Measurements from ENCODE around the gene NR4A2.
"Not testable (repeated sequence)": the region's sequence is repeated elsewhere in the genome, so short reads cannot be mapped to it uniquely, and the experiment has no call there.

NR4A2 gene

DNA sequence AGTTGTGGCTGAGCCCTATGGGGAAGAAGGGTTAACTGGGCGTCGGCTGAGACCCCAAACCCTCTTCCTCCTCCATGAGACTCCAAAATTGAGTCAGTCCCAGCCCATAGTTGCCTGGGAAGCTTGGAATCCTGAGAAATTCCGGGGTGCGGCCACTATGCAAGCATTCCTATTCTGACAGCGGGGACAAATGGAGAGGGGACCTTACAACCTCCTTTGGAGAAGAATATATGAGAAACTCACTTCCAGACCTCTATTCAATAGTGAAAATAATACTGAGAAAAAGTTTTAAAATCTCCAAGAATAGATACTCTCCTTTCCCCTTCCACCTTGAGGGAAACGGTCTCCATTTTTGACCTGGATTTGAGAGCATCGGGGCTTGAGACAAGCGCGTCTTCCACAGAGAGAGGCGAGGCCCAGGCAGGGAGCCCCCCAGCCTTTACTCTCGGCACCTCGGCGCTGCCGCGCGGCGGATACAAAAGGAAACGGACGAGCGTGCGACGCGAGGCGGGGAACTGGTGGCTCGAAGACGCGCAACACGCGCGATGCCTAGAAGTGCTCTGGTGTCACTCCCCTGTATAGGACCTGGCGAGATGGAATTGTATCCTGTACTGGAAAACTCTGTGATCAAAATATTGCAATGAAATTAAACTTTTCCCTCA, 11.1 kb downstream of the NR4A2 start:
- DNase-seq (ENCODE audit: low read depth), result no peak

DNA sequence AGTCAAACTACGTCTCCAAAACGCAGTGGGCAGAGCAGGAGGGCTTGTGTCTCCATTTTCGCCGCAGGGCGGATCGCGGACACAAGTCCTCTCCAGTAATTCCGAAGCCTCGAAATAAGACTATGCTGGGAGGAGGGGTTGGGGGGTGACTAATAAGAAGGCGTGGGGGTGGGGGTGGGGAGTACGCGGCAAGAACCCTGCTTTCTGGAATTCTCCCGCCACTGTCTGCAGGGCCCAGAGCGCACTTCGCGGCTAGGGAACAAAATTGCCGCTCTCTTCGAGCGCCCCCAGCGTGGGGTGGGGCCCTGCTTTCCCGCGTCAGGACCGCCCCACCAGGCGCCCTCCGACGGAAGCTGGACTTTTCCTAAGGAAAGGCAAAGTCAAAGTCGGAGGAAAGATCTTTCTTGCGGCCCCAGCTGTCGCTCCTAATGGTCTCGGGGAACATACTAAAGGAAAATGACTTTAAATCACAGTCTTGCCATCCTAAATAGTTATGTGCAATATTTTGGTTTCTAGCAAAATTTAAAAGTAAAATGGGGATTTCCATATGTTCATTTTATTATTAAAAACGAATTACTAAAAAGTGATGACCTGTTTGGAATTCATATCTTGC, 11.9 kb downstream of the NR4A2 start:
- no peak for DNase-seq (ENCODE audit: low read depth)

- DNase-seq (ENCODE audit: low read depth), result no peak
Observed at GRCh38 chr2:156319811-156320485, 12.6 kb downstream of the NR4A2 start.

GRCh38 chr2:156317631-156318030, 14.9 kb downstream of the NR4A2 start:
- DNase-seq (ENCODE audit: low read depth), result no peak

GRCh38 chr2:156311976-156312375, 20.5 kb downstream of the NR4A2 start:
- DNase-seq (ENCODE audit: low read depth), result no peak

- DNase-seq (ENCODE audit: low read depth), result no peak
Observed at GRCh38 chr2:156310773-156311172, 21.7 kb downstream of the NR4A2 start.

DNA sequence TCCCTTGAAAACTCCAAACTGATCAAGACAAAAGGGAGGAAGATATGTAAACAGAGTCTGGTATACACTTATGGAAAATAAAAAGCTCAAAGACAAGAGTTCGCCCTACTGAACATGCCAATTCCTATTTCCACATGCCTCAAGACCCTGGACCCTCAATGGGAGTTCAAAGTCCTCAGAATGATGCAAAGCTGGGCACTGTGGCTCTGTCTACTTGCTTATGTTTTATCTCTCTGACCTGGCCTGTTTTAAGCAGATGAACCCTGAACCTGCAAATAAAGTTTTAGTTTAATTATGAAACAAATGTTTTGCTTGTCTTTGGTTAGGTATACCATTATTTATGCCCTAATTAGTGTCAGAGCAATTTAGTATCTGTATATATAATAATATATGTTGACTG, 22.6 kb downstream of the NR4A2 start:
- no peak for DNase-seq (ENCODE audit: low read depth)

GRCh38 chr2:156309167-156309566, 23.4 kb downstream of the NR4A2 start:
- no peak for DNase-seq (ENCODE audit: low read depth)

- DNase-seq (ENCODE audit: low read depth), result no peak
Observed at GRCh38 chr2:156306821-156307220, 25.7 kb downstream of the NR4A2 start.

DNA sequence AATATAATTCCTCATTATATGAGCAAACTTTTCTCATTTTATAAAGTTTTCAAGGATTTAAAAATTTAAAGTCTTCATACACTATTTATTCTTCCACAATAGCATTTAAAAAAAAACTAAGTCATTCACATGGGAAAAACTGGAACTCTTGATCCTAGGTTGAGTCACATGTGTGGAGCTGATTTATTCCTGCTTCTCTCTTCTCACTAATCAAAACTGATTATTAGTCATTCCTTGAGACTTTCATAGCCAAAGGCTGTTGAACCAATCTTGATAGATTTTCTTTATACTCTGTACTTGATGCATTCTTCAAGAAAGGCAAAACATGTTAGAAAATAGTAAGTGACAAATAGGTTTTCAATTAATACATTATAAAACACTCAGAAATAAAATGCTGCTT, 27.4 kb downstream of the NR4A2 start:
- DNase-seq (ENCODE audit: low read depth), result no peak

DNA sequence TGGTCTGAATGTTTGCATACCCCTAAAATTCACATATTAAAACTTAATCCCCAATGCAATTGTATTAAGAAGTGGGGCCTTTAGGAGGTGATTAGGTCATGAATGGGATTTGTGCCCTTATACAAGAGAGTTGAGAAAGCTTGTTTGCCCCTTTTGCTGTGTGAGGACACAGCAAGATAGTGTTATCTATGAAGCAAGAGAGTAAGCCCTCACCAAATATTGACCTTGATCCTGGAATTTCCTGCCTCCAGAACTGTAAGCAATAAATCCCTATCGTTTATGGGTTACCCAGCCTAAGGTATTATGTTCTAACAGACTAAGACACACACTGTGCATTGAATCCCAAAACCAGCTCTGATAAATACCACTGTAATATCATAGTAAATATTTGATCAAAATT, 32.2 kb downstream of the NR4A2 start:
- DNase-seq (ENCODE audit: low read depth), result no peak

- no peak for DNase-seq (ENCODE audit: low read depth)
Observed at GRCh38 chr2:156294945-156295580, 37.5 kb downstream of the NR4A2 start.

- not testable (repeated sequence) for DNase-seq (ENCODE audit: low read depth)
Observed at GRCh38 chr2:156293382-156293781, 39.1 kb downstream of the NR4A2 start.

DNA sequence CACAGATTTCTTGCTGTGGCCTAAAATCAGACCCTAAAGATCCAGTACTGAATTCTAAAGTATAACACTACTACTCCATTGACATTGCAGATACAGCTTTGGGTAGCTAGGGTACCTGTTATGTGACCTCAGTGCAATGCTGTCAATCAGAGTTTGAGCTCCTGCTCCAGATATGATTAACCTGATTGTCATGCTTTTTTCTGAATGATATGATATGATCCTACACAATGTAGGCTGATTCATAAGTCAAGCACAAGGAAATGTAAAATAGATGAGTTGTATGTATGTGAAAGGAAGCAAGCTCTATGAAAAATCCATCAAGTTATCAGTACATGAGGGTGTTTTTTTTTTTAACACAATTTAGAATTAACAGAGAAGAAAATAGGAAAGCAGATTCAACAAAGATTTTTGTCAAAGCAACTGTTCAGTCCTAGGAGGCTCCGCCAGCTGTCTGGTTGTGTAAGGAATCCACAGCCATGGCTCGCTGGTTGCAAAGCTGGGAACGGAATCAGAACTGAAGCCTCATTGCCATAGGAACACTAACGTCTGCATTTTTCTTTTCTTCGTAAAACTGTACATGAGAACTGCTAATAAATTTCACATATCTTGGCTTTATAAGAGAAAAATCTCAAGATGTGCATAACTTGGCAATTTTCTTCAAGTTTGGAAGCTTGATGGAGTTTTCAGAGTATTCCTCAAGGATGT, 52.9 kb downstream of the NR4A2 start:
- DNase-seq (ENCODE audit: low read depth), result no peak

All from stimulated activated CD8-positive, alpha-beta memory T cell treated with anti-CD3 and anti-CD28 coated beads, Interleukin-15, amount 100 ng/mL, for 1 hour (primary cell).